Right lobe of liver (tissue), 6 donors: ENCODE measurements around the gene SLC39A11. TPM values are rescaled to one million over a fixed set of nuclear protein-coding genes. Genes with fewer than 3 reads are reported as not detected.

Experiments
- ATAC-seq, 4 donors: fragments of 200-7000 bp; cut with Tn5 transposase; one replicate each; pipeline ENCODE4 v1.9.1; 2020; ENCODE audit warnings: mild to moderate bottlenecking in 4 of 4, moderate library complexity in 4 of 4
- DNase-seq, 3 donors: peaks; one replicate each; pipeline ENCODE4 v3.0.0-alpha.2; 2020
- H3K27ac ChIP-seq, 3 donors: fragments of 200-600 bp; one replicate each; pipeline ENCODE4 v1.8.0; 2022
- H3K27me3 ChIP-seq, 2 donors: fragments of 200-600 bp; one replicate each; pipeline ENCODE4 v1.8.0; 2022
- H3K36me3 ChIP-seq, 4 donors: fragments of 200-600 bp; sonication (generic) in 1 of 4; one replicate each; pipeline versions ENCODE4 v1.5.1 to v1.8.0; 2017 to 2022; ENCODE audit warnings: control low read depth in 1 of 4
- H3K4me1 ChIP-seq, 4 donors: fragments of 200-600 bp; sonication (generic) in 1 of 4; one replicate each; pipeline versions ENCODE4 v1.5.1 to v1.8.0; 2017 to 2022; ENCODE audit warnings: control low read depth in 1 of 4
- H3K4me3 ChIP-seq, 3 donors: fragments of 200-600 bp; one replicate each; pipeline ENCODE4 v1.8.0; 2022
- H3K9me3 ChIP-seq, 4 donors: fragments of 200-600 bp; sonication (generic) in 1 of 4; one replicate each; pipeline versions ENCODE4 v1.5.1 to v1.8.0; 2017 to 2022; ENCODE audit warnings: control low read depth in 1 of 4
- POLR2A ChIP-seq: fragments of 450-650 bp; IDR thresholded peaks from one replicate; pipeline ENCODE4 v1.6.1; 2017; ENCODE audit warnings: antibody characterized with exemption, mild to moderate bottlenecking
- WGBS: methylation state at CpG from one replicate; pipeline ENCODE4 v1.1.6; 2018; ENCODE audit warnings: low coverage, low lambda C conversion rate; ENCODE audit not compliant: insufficient coverage; ENCODE audit errors: missing lambda C conversion rate; 5-methylcytosine and 5-hydroxymethylcytosine counted together
- intact Hi-C, 2 donors: fragments of 100-400 bp; cut with DNase I; formaldehyde crosslinking; loops; one replicate each; pipeline versions ENCODE4 v1.11.2 to v1.14.1; 2022
- total RNA-seq, 6 experiments: library from RNA; depleted of rRNA in 2 of 6; stranded (reverse); fragments of >200 nt in 2 of 6; fragmentation: NEBNext Ultra II Directional in 3 of 6; extraction: Animal tissue kit (Norgen Biotek cat#: 25700) in 3 of 6; gene quantifications; one replicate each; pipeline versions ENCODE4 v1.1.0 to v1.2.4, GENCODE V29; 2016 to 2023
- TF ChIP-seq, protein P1 (sequence below), 4 donors: fragments of 200-600 bp in 3 of 4; fragments of 450-650 bp in 1 of 4; IDR thresholded peaks; one replicate each; pipeline versions ENCODE4 v1.5.1 to v1.8.0; 2016 to 2022; ENCODE audit warnings: antibody characterized with exemption in 4 of 4, mild to moderate bottlenecking in 2 of 4
- donor health status: DM: no; HTN: yes; CAD: no.
- donor health status: DM: no; HTN: no; CAD: no.
- donor health status: DM: no; HTN: no; CAD: no.
- donor health status: DM: no; HTN: yes; CAD: no.
- donor health status: DM: no; HTN: yes; CAD: no.

The SLC39A11 gene
- total RNA-seq, 6 experiments from 2014 or later = 25.4 to 49.6 (median 39.3) TPM

DNA sequence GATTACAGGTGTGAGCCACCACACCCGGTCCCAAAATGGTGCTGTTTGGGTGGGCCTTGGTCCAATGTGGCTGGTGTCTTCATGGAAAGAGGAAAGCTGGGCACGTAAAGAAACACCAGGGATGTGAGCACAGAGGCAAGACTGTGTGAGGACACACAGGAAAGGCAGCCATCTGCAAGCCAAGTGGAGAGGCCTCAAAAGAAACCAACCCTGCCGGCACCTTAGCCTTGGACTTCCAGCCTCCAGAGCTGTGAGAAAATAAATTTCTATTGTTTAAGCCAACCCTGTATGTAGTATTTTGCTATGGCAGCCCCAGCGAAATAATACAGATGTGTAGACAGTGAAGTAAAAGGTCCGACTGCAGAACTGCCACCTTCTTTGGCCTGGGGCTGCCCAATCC, 68.7 kb downstream of the SLC39A11 start:
- ATAC-seq = no peak
- Histone ChIP-seq H3K36me3 (no peaks in the 10 kb centered on the region), H3K27ac (no peak overlapping the region), H3K9me3 (no peaks in the 10 kb centered on the region), H3K4me1 (peaks cover 0 to 4% (median 0%) of the 10 kb centered on the region in 4 donors), H3K27me3 (no peaks in the 10 kb centered on the region), H3K4me3 (no peak overlapping the region)
- intact Hi-C loops = no loop called here
- no peak for DNase-seq
- 94% methylated on average over 3 of the region's 5 CpGs for WGBS
- no peak for TF ChIP-seq POLR2A
- TF ChIP-seq, protein P1, sequence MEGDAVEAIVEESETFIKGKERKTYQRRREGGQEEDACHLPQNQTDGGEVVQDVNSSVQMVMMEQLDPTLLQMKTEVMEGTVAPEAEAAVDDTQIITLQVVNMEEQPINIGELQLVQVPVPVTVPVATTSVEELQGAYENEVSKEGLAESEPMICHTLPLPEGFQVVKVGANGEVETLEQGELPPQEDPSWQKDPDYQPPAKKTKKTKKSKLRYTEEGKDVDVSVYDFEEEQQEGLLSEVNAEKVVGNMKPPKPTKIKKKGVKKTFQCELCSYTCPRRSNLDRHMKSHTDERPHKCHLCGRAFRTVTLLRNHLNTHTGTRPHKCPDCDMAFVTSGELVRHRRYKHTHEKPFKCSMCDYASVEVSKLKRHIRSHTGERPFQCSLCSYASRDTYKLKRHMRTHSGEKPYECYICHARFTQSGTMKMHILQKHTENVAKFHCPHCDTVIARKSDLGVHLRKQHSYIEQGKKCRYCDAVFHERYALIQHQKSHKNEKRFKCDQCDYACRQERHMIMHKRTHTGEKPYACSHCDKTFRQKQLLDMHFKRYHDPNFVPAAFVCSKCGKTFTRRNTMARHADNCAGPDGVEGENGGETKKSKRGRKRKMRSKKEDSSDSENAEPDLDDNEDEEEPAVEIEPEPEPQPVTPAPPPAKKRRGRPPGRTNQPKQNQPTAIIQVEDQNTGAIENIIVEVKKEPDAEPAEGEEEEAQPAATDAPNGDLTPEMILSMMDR (IDR thresholded peaks at IDR 0.05) = no peak

DNA sequence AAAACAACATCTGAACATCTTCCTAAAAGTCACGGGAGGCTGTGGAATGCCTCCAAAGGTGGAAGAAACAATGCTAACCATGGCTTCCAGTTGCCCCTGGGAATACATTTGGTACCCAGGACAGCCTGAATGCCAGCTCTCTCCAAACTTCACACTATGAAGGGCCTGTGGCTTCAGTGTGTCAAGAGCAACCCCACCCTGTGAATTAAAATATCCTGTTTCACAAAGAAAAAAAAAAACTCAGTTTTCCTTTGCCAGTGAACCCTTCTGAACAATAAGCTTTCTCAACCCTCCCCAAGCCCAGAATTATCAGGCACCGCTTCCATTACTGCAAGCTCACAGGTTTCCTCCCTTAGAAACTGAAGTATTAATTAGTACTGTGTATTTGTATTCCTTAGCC, 69.8 kb downstream of the SLC39A11 start:
- Histone ChIP-seq H3K36me3 (no peaks in the 10 kb centered on the region), H3K27me3 (no peaks in the 10 kb centered on the region), H3K27ac (no peak overlapping the region), H3K9me3 (no peaks in the 10 kb centered on the region), H3K4me3 (no peak overlapping the region), H3K4me1 (no peaks in the 10 kb centered on the region)
- DNase-seq (no peak), ATAC-seq (no peak)
- TF ChIP-seq POLR2A = no peak
- TF ChIP-seq, protein P1 (IDR thresholded peaks at IDR 0.05) = no peak
- 85% methylated on average over 2 of the region's 2 CpGs for WGBS
- intact Hi-C loops = no loop called here

DNA sequence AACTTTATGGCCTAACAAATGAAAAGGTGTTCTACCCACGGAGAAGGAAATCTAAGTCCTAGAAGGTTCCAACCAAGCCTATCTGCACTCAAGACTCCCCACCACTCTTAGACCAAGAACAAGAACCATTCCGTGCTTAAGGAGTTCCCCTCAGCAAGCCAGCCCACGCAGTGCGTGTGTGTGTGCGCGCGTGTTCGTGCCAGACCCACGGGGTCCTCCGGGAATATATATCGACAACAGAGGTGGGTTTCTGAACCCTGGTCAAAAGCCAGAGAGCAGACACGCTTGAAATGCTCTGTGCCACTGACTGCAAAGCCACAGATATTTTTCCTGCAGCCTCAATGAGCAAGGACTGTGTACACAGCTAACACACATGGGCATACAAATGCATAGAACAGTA, 70.7 kb downstream of the SLC39A11 start:
- Histone ChIP-seq H3K4me1 (no peaks in the 10 kb centered on the region), H3K36me3 (no peaks in the 10 kb centered on the region), H3K27me3 (no peaks in the 10 kb centered on the region), H3K27ac (no peak overlapping the region), H3K9me3 (no peaks in the 10 kb centered on the region), H3K4me3 (no peak overlapping the region)
- WGBS = 80% methylated on average over 1 of the region's 12 CpGs
- intact Hi-C loops = no loop called here
- DNase-seq (no peak), ATAC-seq (no peak)
- no peak for TF ChIP-seq POLR2A
- TF ChIP-seq, protein P1 (IDR thresholded peaks at IDR 0.05) = no peak

DNA sequence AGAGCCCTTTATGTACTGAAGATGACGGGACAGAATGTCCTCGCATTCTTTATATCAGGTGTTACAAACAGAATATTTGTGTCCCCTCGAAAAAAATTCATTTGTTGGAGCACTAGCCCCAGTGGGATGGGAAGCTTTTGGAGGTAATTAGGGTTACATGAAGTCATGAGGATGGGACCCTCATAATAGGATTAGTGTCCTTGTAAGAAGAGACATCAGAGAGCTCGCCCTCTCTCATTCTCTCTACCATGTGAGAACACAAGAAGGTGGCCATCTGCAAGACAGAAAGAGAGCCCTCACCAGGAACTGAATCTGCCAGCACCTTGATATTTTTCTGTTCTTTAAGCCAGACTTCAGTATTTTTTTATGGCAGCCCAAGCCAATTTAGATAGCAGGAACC, 72.4 kb downstream of the SLC39A11 start:
- ATAC-seq = no peak
- TF ChIP-seq, protein P1 (IDR thresholded peaks at IDR 0.05) = no peak
- no peak for TF ChIP-seq POLR2A
- no peak for DNase-seq
- no peaks in the 10 kb centered on the region for H3K36me3 ChIP-seq
- H3K4me1 ChIP-seq = no peaks in the 10 kb centered on the region
- H3K9me3 ChIP-seq = no peaks in the 10 kb centered on the region
- H3K27ac ChIP-seq = no peak overlapping the region
- intact Hi-C loops = no loop called here
- H3K4me3 ChIP-seq = no peak overlapping the region
- H3K27me3 ChIP-seq = no peaks in the 10 kb centered on the region
- WGBS = 92% methylated on average over 3 of the region's 4 CpGs

DNA sequence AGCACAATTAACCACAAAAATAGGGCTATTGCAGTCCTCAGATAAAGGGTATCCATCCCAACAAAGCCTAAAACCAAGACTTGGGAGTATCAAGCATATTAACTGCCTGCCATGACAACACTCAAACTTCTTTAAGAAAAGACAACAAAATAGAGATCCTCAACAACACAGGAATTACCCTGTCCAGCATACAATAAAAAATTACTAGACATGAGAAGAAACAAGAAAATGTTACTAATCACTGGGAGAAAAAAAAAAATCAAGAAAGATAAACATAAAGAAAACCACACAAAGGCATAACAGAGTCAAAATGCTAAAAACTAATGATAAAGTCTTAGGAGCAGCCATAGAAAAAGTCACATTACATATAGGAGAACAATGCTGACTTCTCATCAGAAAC, 73.9 kb downstream of the SLC39A11 start:
- Histone ChIP-seq H3K9me3 (no peaks in the 10 kb centered on the region), H3K36me3 (no peaks in the 10 kb centered on the region), H3K4me3 (no peak overlapping the region), H3K27ac (no peak overlapping the region), H3K27me3 (no peaks in the 10 kb centered on the region), H3K4me1 (no peaks in the 10 kb centered on the region)
- DNase-seq (no peak), ATAC-seq (no peak)
- intact Hi-C loops = no loop called here
- TF ChIP-seq, protein P1 (IDR thresholded peaks at IDR 0.05) = no peak
- no peak for TF ChIP-seq POLR2A
